ENCODE data around the gene KIAA0232.

GRCh38 chr4:6734165-6734786 lies 48.3 kb upstream of the KIAA0232 start:
- TF ChIP-seq CTCF (IDR thresholded peaks at IDR 0.05; ENCODE audit: borderline replicate concordance, extremely low read depth, low read length, poor library complexity, severe bottlenecking) (no peak), EZH2 (IDR thresholded peaks at IDR 0.05; ENCODE audit: borderline replicate concordance, low read depth, low read length, severe bottlenecking) (no peak)
